G401 (cell line): ENCODE data around the gene TGM1. TPM values are rescaled to one million over a fixed set of nuclear protein-coding genes. Genes with fewer than 3 reads are reported as not detected.

Experiments
- total RNA-seq: library from RNA; depleted of rRNA; stranded (reverse); fragments of >200 nt; shearing (Covaris generic); gene quantifications from 2 replicates; pipeline ENCODE4 v1.2.3, GENCODE V29; 2014; rRNA removed

The TGM1 gene
- total RNA-seq, 1 experiment from 2014 or later, result 0.10 TPM

Other genes starting within 250 kb of the TGM1 start
- gene CARMIL3, start 211.2 kb downstream of the TGM1 start, total RNA-seq, result 0.74 and 1.6 TPM in 2 replicates
- gene CPNE6, start 191.6 kb downstream of the TGM1 start, total RNA-seq, result not detected in 2 replicates
- 64.7 and 86.2 TPM in 2 replicates for gene PCK2, start 168.9 kb downstream of the TGM1 start, total RNA-seq
- 93.8 and 125 TPM in 2 replicates for gene DCAF11, start 148.4 kb downstream of the TGM1 start, total RNA-seq
- gene NRL, start 148.2 kb downstream of the TGM1 start, total RNA-seq, result 1.3 and 2.8 TPM in 2 replicates
- 0.88 TPM in 1 of 2 replicates, not detected in the other for gene FITM1, start 132.5 kb downstream of the TGM1 start, total RNA-seq
- gene PSME1, start 127.0 kb downstream of the TGM1 start, total RNA-seq, result 57.9 and 58.0 TPM in 2 replicates
- 33.6 and 45.0 TPM in 2 replicates for gene EMC9, start 121.6 kb downstream of the TGM1 start, total RNA-seq
- gene PSME2, start 116.6 kb downstream of the TGM1 start, total RNA-seq, result 162 and 168 TPM in 2 replicates
- gene RNF31, start 115.7 kb downstream of the TGM1 start, total RNA-seq, result 51.9 and 89.7 TPM in 2 replicates
- 8.3 and 14.1 TPM in 2 replicates for gene IRF9, start 101.9 kb downstream of the TGM1 start, total RNA-seq
- 0.31 TPM in 1 of 2 replicates, not detected in the other for gene REC8, start 91.1 kb downstream of the TGM1 start, total RNA-seq
- gene IPO4, start 74.4 kb downstream of the TGM1 start, total RNA-seq, result 79.5 and 80.4 TPM in 2 replicates
- 26.6 and 50.0 TPM in 2 replicates for gene TM9SF1, start 67.7 kb downstream of the TGM1 start, total RNA-seq
- gene TSSK4, start 57.5 kb downstream of the TGM1 start, total RNA-seq, result not detected in 2 replicates
- gene CHMP4A, start 49.7 kb downstream of the TGM1 start, total RNA-seq, result 30.8 and 40.4 TPM in 2 replicates
- gene MDP1, start 47.1 kb downstream of the TGM1 start, total RNA-seq, result 16.6 and 16.9 TPM in 2 replicates
- gene NEDD8, start 30.8 kb downstream of the TGM1 start, total RNA-seq, result 168 and 186 TPM in 2 replicates
- gene GMPR2, start 30.2 kb downstream of the TGM1 start, total RNA-seq, result 116 and 132 TPM in 2 replicates
- gene TINF2, start 20.6 kb downstream of the TGM1 start, total RNA-seq, result 38.1 and 63.0 TPM in 2 replicates
- gene RABGGTA, start 8.4 kb upstream of the TGM1 start, total RNA-seq, result 19.0 and 23.6 TPM in 2 replicates
- 3.8 and 11.4 TPM in 2 replicates for gene DHRS1, start 36.6 kb upstream of the TGM1 start, total RNA-seq
- gene NOP9, start 36.7 kb upstream of the TGM1 start, total RNA-seq, result 28.7 and 28.9 TPM in 2 replicates
- gene CIDEB, start 44.8 kb upstream of the TGM1 start, total RNA-seq, result 1.7 TPM in 1 of 2 replicates, not detected in the other
- 1.8 and 5.4 TPM in 2 replicates for gene LTB4R2, start 47.0 kb upstream of the TGM1 start, total RNA-seq
- 1.6 and 5.7 TPM in 2 replicates for gene LTB4R, start 48.3 kb upstream of the TGM1 start, total RNA-seq
- not detected in 2 replicates for gene ADCY4, start 71.9 kb upstream of the TGM1 start, total RNA-seq
- not detected in 2 replicates for gene RIPK3, start 76.8 kb upstream of the TGM1 start, total RNA-seq
- gene NFATC4, start 105.0 kb upstream of the TGM1 start, total RNA-seq, result 41.4 and 45.5 TPM in 2 replicates
- gene NYNRIN, start 135.8 kb upstream of the TGM1 start, total RNA-seq, result 19.7 and 24.1 TPM in 2 replicates
- gene CBLN3, start 166.5 kb upstream of the TGM1 start, total RNA-seq, result 0.25 and 0.88 TPM in 2 replicates
- 41.9 and 54.9 TPM in 2 replicates for gene KHNYN, start 166.8 kb upstream of the TGM1 start, total RNA-seq
- 49.2 and 56.4 TPM in 2 replicates for gene SDR39U1, start 179.6 kb upstream of the TGM1 start, total RNA-seq
- gene CMA1, start 245.1 kb upstream of the TGM1 start, total RNA-seq, result not detected in 2 replicates